Thymus (tissue), 11 donors: ENCODE data around the gene TECPR1. TPM values are rescaled to one million over a fixed set of nuclear protein-coding genes. Genes with fewer than 3 reads are reported as not detected.

Experiments used
- DNase-seq, 9 donors: peaks; one replicate each; pipeline ENCODE4 v3.0.0-alpha.2; 2013; ENCODE audit warnings: low spot score in 9 of 9, low read depth in 6 of 9, missing footprints in 1 of 9
- H3K27ac ChIP-seq, 2 donors: one replicate each; pipeline ENCODE4 v1.5.1; 2013; ENCODE audit warnings: control low read depth in 1 of 2, low read depth in 1 of 2, low read length in 1 of 2, mild to moderate bottlenecking in 1 of 2, moderate library complexity in 1 of 2
- H3K27me3 ChIP-seq, 2 donors: one replicate each; pipeline ENCODE4 v1.5.1; 2013; ENCODE audit warnings: low read length in 1 of 2; ENCODE audit not compliant: control insufficient read depth in 2 of 2, insufficient read depth in 1 of 2
- H3K36me3 ChIP-seq, 2 donors: one replicate each; pipeline ENCODE4 v1.5.1; 2013; ENCODE audit warnings: low read length in 1 of 2, mild to moderate bottlenecking in 1 of 2, moderate library complexity in 1 of 2; ENCODE audit not compliant: control insufficient read depth in 2 of 2, insufficient read depth in 2 of 2
- H3K4me1 ChIP-seq, 2 donors: one replicate each; pipeline ENCODE4 v1.5.1; 2013; ENCODE audit warnings: low read length in 2 of 2; ENCODE audit not compliant: control insufficient read depth in 2 of 2, insufficient read depth in 2 of 2
- H3K4me3 ChIP-seq, 2 donors: one replicate each; pipeline ENCODE4 v1.5.1; 2013; ENCODE audit warnings: low read length in 2 of 2, control low read depth in 1 of 2, mild to moderate bottlenecking in 1 of 2
- H3K9me3 ChIP-seq, 2 donors: one replicate each; pipeline ENCODE4 v1.5.1; 2013; ENCODE audit warnings: low read length in 1 of 2, mild to moderate bottlenecking in 1 of 2; ENCODE audit not compliant: control insufficient read depth in 2 of 2, insufficient read depth in 1 of 2
- WGBS: extraction: QIAGEN DNeasy Blood & Tissue Kit; methylation state at CpG from one replicate; pipeline ENCODE4 v1.1.7; 2013; 5-methylcytosine and 5-hydroxymethylcytosine counted together
- polyA plus RNA-seq: library from polyadenylated mRNA; stranded (reverse); fragments of 200-250 nt; gene quantifications from one replicate; pipeline ENCODE4 v1.2.3, GENCODE V29; 2013
- total RNA-seq: library from RNA; stranded (reverse); fragments of 120-200 nt; gene quantifications from one replicate; pipeline ENCODE4 v1.2.4, GENCODE V29; 2013
- donor health status: healthy.

TECPR1 gene
- total and polyA plus RNA-seq, 2 donors = 12.7 to 30.0 TPM

GRCh38 chr7:98168181-98168903 lies 83.7 kb downstream of the TECPR1 start:
- WGBS = 84% methylated on average over 17 of the region's 17 CpGs
- DNase-seq = peak in 7 of 9 donors; percentile 34 to 76 (median 52)

GRCh38 chr7:98167653-98168052 lies 84.4 kb downstream of the TECPR1 start:
- no peak overlapping the region for H3K4me3 ChIP-seq
- no peaks in the 10 kb centered on the region for H3K27me3 ChIP-seq
- peaks cover 9 to 14% of the 10 kb centered on the region in 2 donors for H3K36me3 ChIP-seq
- H3K27ac ChIP-seq = no peak overlapping the region
- WGBS = 98% methylated on average over 15 of the region's 15 CpGs
- peaks cover 0 to 3% of the 10 kb centered on the region in 2 donors for H3K4me1 ChIP-seq
- DNase-seq = no peak
- no peaks in the 10 kb centered on the region for H3K9me3 ChIP-seq

More at GRCh38 chr7:98168181-98168903, 83.7 kb downstream of the TECPR1 start:
- H3K4me1 ChIP-seq = peaks cover 0 to 3% of the 10 kb centered on the region in 2 donors
- H3K27me3 ChIP-seq = no peaks in the 10 kb centered on the region
- H3K36me3 ChIP-seq = peaks cover 9 to 14% of the 10 kb centered on the region in 2 donors
- no peaks in the 10 kb centered on the region for H3K9me3 ChIP-seq
- H3K4me3 ChIP-seq = no peak overlapping the region
- H3K27ac ChIP-seq = no peak overlapping the region

GRCh38 chr7:98166668-98166970 lies 85.4 kb downstream of the TECPR1 start:
- Histone ChIP-seq H3K27me3 (no peaks in the 10 kb centered on the region), H3K9me3 (no peaks in the 10 kb centered on the region), H3K27ac (no peak overlapping the region), H3K36me3 (peaks cover 6 to 9% of the 10 kb centered on the region in 2 donors), H3K4me1 (peaks cover 0 to 3% of the 10 kb centered on the region in 2 donors), H3K4me3 (no peak overlapping the region)
- WGBS = 93% methylated on average over 2 of the region's 2 CpGs
- no peak for DNase-seq

- peaks cover 3 to 6% of the 10 kb centered on the region in 2 donors for H3K36me3 ChIP-seq
- peak in 8 of 9 donors; percentile 2 to 46 (median 7) for DNase-seq
- no peaks in the 10 kb centered on the region for H3K9me3 ChIP-seq
- H3K4me1 ChIP-seq = peaks cover 0 to 3% of the 10 kb centered on the region in 2 donors
- H3K27ac ChIP-seq = no peak overlapping the region
- H3K4me3 ChIP-seq = no peak overlapping the region
- 84% methylated on average over 18 of the region's 18 CpGs for WGBS
- H3K27me3 ChIP-seq = no peaks in the 10 kb centered on the region
Observed at GRCh38 chr7:98165827-98166667, 86.0 kb downstream of the TECPR1 start.

Other genes with a start within 250 kb of the TECPR1 start
- gene LMTK2, start 145.4 kb downstream of the TECPR1 start, total RNA-seq = 5.4 TPM
- gene LMTK2, start 145.4 kb downstream of the TECPR1 start, polyA plus RNA-seq = 4.4 TPM
- not detected for gene BHLHA15, start 40.8 kb downstream of the TECPR1 start, total RNA-seq
- gene BHLHA15, start 40.8 kb downstream of the TECPR1 start, polyA plus RNA-seq = 0.07 TPM
- 28.8 TPM for gene BRI3, start 29.5 kb upstream of the TECPR1 start, total RNA-seq
- gene BRI3, start 29.5 kb upstream of the TECPR1 start, polyA plus RNA-seq = 222 TPM
- gene BAIAP2L1, start 148.9 kb upstream of the TECPR1 start, total RNA-seq = 2.2 TPM
- 6.1 TPM for gene BAIAP2L1, start 148.9 kb upstream of the TECPR1 start, polyA plus RNA-seq